ENCODE results near the gene ZNRD2.
A peak's percentile ranks its signal among the peaks of the same experiment; 100 is the strongest.

Gene ZNRD2

GRCh38 chr11:65538232-65538914 lies 31.9 kb upstream of the ZNRD2 start:
- no peak for DNase-seq (ENCODE audit: low read depth in 3 of 3, low spot score in 1 of 3)

GRCh38 chr11:65538915-65539743 lies 31.1 kb upstream of the ZNRD2 start:
- DNase-seq (ENCODE audit: low read depth in 3 of 3, low spot score in 1 of 3): no peak

DNA sequence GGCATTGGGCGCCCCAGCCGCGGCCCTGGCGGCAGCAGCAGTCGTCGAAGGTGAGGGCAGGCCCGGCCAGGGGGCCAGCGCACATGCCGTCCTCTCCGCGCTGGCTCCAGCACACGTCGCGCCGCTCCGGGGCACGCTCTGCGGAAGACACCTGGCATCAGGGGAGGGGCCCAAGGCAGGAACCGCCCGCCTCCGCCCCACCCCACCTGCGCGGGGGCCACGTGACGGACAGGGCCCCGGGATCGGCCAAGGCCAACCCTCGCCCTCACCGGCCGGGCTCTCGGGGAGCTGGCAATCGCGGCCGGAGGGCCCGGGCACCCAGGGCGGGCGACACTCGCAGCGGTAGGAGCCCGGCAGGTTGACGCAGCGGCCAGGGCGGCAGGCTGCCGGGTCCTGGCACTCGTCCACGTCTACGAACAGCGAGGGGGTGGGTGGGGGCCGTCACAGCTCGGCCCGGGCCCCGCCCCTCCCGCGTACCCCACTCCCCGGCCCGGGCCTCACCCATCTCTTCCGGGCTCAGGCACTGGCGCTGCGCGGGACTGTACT lies 30.5 kb upstream of the ZNRD2 start:
- DNase-seq (ENCODE audit: low read depth in 3 of 3, low spot score in 1 of 3): no peak

DNA sequence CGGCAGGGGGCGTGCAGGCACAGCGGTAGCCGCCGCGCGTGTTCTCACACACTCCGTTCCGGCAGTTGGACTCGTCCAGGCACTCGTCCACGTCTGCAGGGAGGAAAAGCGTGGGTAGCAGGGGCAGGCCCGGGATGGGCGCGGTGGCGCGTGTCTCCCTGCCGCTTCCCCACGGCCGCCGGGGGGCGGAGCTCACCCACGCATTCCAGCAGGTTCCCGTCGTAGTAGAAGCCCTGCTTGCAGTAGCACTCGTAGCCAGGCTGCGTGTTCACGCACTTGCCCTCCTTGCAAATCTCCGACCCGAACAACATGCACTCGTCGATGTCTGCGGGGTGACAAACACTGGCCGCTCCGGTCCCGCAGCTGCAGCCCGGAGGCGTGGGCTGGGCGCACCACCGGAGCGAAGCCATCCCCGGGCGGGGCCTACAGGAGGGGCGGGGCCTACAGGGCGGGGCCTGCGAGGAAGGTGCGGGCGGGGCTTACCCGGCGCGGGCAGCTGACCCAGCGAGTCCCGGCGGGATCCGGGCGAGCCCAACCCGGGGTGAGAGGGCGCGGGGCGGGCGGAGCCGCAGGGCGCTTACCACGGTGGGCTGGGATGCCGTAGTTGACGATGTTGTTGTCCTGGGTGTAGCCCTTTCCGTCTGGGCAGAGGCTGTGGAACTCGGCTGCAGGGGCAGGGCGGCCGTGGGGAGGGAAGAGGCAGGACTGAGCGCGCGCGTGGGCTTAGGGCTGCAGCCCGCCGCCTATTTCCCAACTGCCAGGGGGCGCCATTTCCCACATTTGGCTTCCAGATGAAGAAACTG lies 29.8 kb upstream of the ZNRD2 start:
- peak; percentile 70 to 80 (median 74) for DNase-seq (ENCODE audit: low read depth in 3 of 3, low spot score in 1 of 3)

DNA sequence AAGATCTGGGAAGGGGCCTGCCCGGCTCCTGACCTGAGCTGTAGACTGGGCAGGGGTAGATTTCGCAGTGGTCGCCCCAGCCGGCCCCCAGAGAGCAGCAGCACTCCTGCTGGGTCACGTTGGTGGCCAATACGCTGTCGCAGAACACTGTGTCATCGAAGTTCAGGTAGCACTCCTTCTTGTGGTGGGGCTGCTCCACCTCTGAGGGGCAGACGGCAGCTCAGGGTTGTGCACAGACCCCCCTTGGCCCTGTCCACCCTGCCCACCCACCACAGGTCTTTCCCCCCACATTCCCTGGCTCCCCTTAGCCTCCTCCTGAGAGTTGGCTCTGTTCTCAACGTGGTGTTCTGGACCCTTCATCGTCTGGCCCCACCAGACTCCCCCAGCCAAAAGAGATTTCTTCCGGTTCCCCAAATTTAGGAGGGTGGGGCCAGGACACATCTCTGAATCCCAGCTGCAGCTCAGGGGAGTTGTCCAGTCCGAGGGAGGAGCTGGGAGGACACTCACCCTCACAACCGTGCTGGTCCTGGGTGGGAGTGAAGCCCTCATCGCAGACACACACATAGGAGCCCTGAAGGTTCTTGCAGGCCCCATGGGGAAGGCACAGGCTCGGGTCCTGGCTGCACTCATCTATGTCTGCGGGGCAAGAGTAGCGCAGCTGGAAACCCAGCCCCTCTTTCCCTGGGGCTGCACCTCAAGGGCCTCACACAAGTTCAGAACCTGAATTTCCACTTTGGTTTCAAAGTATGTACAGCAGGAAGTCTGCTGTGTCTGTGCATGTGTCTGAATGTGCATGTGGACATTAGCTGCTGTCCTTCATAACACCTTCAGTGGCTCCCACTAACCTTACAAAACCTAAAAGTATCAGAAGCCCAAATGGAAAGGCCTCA lies 28.9 kb upstream of the ZNRD2 start:
- no peak for DNase-seq (ENCODE audit: low read depth in 3 of 3, low spot score in 1 of 3)

GRCh38 chr11:65542738-65543390 lies 27.4 kb upstream of the ZNRD2 start:
- no peak for DNase-seq (ENCODE audit: low read depth in 3 of 3, low spot score in 1 of 3)

- DNase-seq (ENCODE audit: low read depth in 3 of 3, low spot score in 1 of 3): no peak
These were observed 24.4 kb upstream of the ZNRD2 start for GRCh38 chr11:65545853-65546216.

DNA sequence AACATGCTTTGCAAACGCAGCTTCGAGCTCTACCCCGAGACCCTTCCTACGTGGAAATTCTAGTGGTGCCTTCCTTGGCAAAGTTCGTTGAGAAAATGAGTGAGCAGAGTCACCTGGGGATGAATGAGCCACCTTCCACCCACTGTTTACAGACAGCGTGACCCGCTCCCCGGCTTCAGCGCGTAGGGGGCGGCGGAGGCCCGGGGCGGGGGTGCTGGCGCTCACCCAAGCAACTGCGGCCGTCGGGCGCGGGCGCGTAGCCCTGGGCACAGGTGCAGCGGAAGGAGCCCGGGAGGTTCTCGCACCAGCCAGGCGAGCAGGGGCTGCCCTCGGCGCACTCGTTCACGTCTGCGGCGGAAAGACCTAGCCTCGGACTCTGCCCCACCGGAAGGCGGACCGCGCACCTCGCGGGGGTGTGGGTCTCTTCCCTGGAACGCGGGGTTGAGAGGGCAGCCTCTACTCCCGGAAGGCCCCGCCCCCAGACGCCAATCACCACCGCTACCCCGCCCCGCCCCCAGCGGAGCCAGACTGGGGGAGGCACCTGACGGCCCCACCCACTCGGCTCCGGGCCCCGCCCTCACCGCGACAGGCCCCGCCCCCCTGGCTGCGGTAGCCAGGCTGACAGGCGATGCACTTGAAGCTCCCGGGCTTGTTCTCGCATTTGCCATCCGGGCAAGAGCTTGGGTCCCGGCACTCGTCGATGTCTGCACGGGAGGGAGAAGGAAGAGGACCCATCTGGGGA lies 23.9 kb upstream of the ZNRD2 start:
- DNase-seq (ENCODE audit: low read depth in 3 of 3, low spot score in 1 of 3): peak; percentile 97 to 100 (median 99)

GRCh38 chr11:65547446-65548125 lies 22.7 kb upstream of the ZNRD2 start:
- DNase-seq (ENCODE audit: low read depth in 3 of 3, low spot score in 1 of 3): no peak

DNA sequence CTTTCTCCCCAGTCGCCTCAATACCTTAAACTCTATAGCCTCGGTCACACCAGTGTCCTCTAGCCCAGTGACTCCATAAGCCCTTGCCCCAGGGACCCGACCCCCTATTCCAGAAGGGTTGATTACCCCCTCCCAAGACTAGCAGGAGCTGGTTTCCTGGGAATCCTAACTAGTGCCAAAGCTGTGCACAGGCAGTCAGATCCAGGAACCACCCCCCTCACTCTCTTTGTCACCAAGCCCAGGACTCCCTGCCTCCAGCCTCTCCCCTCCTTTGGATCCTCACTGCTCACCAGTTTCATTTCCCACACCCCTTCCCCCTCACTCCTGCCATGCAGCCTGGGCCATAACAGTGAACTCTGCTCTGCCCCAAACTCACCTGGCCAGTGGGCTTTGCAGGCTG lies 21.9 kb upstream of the ZNRD2 start:
- no peak for DNase-seq (ENCODE audit: low read depth in 3 of 3, low spot score in 1 of 3)

GRCh38 chr11:65549096-65549495 lies 21.2 kb upstream of the ZNRD2 start:
- DNase-seq (ENCODE audit: low read depth in 3 of 3, low spot score in 1 of 3): no peak

GRCh38 chr11:65551572-65552387 lies 18.5 kb upstream of the ZNRD2 start:
- DNase-seq (ENCODE audit: low read depth in 3 of 3, low spot score in 1 of 3): no peak

GRCh38 chr11:65552388-65552951 lies 17.8 kb upstream of the ZNRD2 start:
- no peak for DNase-seq (ENCODE audit: low read depth in 3 of 3, low spot score in 1 of 3)

GRCh38 chr11:65553301-65554001 lies 16.8 kb upstream of the ZNRD2 start:
- peak in 1 of 3 donors; percentile 59 for DNase-seq (ENCODE audit: low read depth in 3 of 3, low spot score in 1 of 3)

DNA sequence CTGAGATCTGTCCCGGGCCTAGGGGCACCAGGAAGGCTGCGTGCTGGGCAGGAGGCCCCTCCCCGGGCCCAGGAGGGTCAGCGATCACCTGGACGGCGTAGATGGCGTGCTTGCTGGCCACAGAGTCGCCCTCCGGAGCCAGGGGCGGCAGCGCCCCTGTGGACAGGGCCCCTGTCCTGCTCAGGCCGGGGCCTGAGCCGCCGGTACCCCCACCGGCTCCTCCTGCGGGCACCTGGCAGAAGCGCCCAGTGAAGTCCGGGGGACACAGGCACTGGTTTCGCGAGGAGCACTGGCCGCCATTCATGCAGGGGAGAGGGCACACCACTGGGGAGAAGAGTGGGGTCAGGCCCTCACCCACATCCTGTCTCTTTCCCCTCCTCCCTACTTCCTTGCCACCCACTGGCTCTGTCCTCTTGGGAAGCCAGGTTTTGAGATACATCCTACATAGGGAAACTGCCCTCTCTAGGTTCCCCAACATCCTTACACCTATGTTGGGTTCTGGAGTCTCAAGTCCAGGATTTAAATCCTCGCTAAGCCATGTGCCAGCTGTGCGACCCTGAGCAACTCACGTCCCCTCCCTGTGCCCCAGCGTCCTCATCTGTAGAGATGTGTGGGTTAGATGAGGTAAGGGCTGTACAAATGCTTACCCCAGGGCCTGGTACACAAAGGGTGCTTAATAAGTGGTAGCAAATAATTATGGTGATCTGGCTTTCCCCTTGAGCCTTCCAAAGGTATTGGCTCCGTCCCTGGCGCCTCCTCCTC lies 16.0 kb upstream of the ZNRD2 start:
- no peak for DNase-seq (ENCODE audit: low read depth in 3 of 3, low spot score in 1 of 3)

- no peak for DNase-seq (ENCODE audit: low read depth in 3 of 3, low spot score in 1 of 3)
These were observed 15.3 kb upstream of the ZNRD2 start for GRCh38 chr11:65554842-65555430.

Data from stimulated activated CD4-positive, alpha-beta T cell treated with anti-CD3 and anti-CD28 coated beads, TNF-alpha, amount 100 ng/mL, for 1 hour (primary cell).